Testis (tissue), 2 donors: ENCODE data around the gene SLC28A3.

Source experiments
- POLR2A ChIP-seq: fragments of 450-650 bp; IDR thresholded peaks from one replicate; pipeline ENCODE4 v1.6.1; 2017; ENCODE audit warnings: antibody characterized with exemption, mild to moderate bottlenecking, moderate library complexity
- TF ChIP-seq, protein P1 (sequence below), 3 experiments: fragments of 450-650 bp in 2 of 3; fragments of 200-600 bp in 1 of 3; sonication (generic) in 1 of 3; IDR thresholded peaks; one replicate each; pipeline ENCODE4 v1.5.1; 2016 to 2019; ENCODE audit warnings: antibody characterized with exemption in 3 of 3, mild to moderate bottlenecking in 2 of 3, moderate library complexity in 1 of 3

DNA sequence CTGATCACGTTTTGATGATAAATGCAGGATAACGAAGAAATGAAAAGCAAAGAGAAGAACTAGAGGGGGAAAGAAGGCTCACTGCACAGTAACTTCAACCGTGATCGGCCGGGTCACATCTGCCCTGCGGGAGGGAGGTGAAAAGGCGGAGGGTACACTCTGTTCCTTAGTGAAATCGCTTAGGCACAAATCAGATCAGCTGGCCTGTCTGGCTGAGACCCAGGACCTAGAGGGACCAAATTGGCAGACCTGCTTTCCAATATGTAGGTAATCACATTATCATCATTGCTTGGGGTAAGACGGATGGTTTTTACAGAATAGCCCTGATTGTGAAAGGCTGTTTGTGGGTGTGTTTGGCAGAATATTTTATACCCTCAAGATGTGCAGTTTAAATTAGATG lies 82.2 kb downstream of the SLC28A3 start:
- TF ChIP-seq, protein P1, sequence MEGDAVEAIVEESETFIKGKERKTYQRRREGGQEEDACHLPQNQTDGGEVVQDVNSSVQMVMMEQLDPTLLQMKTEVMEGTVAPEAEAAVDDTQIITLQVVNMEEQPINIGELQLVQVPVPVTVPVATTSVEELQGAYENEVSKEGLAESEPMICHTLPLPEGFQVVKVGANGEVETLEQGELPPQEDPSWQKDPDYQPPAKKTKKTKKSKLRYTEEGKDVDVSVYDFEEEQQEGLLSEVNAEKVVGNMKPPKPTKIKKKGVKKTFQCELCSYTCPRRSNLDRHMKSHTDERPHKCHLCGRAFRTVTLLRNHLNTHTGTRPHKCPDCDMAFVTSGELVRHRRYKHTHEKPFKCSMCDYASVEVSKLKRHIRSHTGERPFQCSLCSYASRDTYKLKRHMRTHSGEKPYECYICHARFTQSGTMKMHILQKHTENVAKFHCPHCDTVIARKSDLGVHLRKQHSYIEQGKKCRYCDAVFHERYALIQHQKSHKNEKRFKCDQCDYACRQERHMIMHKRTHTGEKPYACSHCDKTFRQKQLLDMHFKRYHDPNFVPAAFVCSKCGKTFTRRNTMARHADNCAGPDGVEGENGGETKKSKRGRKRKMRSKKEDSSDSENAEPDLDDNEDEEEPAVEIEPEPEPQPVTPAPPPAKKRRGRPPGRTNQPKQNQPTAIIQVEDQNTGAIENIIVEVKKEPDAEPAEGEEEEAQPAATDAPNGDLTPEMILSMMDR (IDR thresholded peaks at IDR 0.05): no peak
- TF ChIP-seq POLR2A: no peak
